ENCODE results near the gene MGMT. TPM values are rescaled to one million over a fixed set of nuclear protein-coding genes. Genes with fewer than 3 reads are reported as not detected.

Gene MGMT
- polyA plus RNA-seq, 4 donors, result 9.8 to 22.4 (median 17.9) TPM

DNA sequence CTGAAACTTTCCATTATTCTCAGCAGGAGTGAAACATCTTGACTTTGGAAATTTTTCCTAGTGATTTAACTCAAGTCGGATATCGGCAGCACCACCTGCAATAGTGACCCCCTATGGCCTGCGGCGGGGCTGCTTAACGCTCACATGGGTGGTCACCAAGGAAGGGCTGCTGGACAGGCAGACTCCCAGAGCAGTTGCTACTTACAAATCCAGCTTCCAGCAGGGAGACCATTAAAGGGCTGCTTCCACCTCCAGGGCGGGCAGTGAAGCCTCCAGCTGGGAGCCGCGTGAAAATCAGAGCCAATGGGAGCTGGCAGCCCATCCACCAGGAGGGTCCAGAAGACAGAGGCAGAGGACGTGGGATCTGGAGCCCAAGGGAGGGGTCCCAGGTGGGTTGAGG is 122.5 kb downstream of the MGMT start:
- DNase-seq (no peak), FAIRE-seq (no peak)

GRCh38 chr10:129593953-129594352 is 126.9 kb downstream of the MGMT start:
- Histone ChIP-seq H3K4me1 (ENCODE audit: control insufficient read depth in 3 of 3, insufficient read depth in 2 of 3, low read depth in 1 of 3, low read length in 2 of 3) (no peaks in the 10 kb centered on the region), H3K27ac (ENCODE audit: low read depth in 1 of 3, low read length in 2 of 3) (no peak overlapping the region), H3K27me3 (ENCODE audit: control insufficient read depth in 3 of 3, insufficient read depth in 3 of 3, low read length in 3 of 3) (no peaks in the 10 kb centered on the region), H3K36me3 (ENCODE audit: control insufficient read depth in 3 of 3, insufficient read depth in 2 of 3, low read depth in 1 of 3, low read length in 3 of 3) (peaks cover 0 to 28% (median 0%) of the 10 kb centered on the region in 3 donors), H3K4me3 (ENCODE audit: low read depth in 1 of 3, low read length in 3 of 3) (no peak overlapping the region), H3K9me3 (ENCODE audit: control insufficient read depth in 2 of 2, insufficient read depth in 1 of 2, low read depth in 1 of 2, low read length in 1 of 2) (peaks cover 0 to 51% of the 10 kb centered on the region in 2 donors)
- no peak for FAIRE-seq
- no peak for DNase-seq
- WGBS, 3 donors, result 89 to 91% (median 90%) methylated on average over 3 of the region's 3 CpGs

More for the DNA sequence above, 122.5 kb downstream of the MGMT start:
- H3K9me3 ChIP-seq (ENCODE audit: control insufficient read depth in 2 of 2, insufficient read depth in 1 of 2, low read depth in 1 of 2, low read length in 1 of 2), result peaks cover 0 to 62% of the 10 kb centered on the region in 2 donors
- H3K4me1 ChIP-seq (ENCODE audit: control insufficient read depth in 3 of 3, insufficient read depth in 2 of 3, low read depth in 1 of 3, low read length in 2 of 3), result no peaks in the 10 kb centered on the region
- no peak overlapping the region for H3K27ac ChIP-seq (ENCODE audit: low read depth in 1 of 3, low read length in 2 of 3)
- 97 to 98% (median 97%) methylated on average over 9 of the region's 9 CpGs for WGBS, 3 donors
- peaks cover 0 to 21% (median 0%) of the 10 kb centered on the region in 3 donors for H3K36me3 ChIP-seq (ENCODE audit: control insufficient read depth in 3 of 3, insufficient read depth in 2 of 3, low read depth in 1 of 3, low read length in 3 of 3)
- no peak overlapping the region for H3K4me3 ChIP-seq (ENCODE audit: low read depth in 1 of 3, low read length in 3 of 3)
- no peaks in the 10 kb centered on the region for H3K27me3 ChIP-seq (ENCODE audit: control insufficient read depth in 3 of 3, insufficient read depth in 3 of 3, low read length in 3 of 3)

DNA sequence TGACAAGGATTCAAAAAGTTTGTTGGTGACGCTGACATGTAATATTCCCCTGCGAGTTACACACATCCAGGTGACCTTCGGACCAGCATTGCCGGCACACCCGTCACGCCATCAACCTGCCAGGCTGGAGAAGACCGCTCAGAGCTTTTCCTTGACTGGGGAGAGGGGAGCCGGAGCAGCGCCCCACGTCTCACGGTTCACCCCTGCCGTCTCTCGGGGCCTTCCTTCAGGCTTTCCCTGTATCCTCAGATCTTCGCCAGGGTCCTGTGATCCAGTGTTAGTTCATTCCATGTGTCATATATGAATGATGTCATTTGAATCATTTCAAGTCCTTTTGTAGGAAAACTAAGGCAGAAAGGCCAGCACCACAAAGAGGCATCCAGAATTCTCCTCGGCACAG is 127.8 kb downstream of the MGMT start:
- H3K27ac ChIP-seq (ENCODE audit: low read depth in 1 of 3, low read length in 2 of 3), result no peak overlapping the region
- no peaks in the 10 kb centered on the region for H3K4me1 ChIP-seq (ENCODE audit: control insufficient read depth in 3 of 3, insufficient read depth in 2 of 3, low read depth in 1 of 3, low read length in 2 of 3)
- DNase-seq (no peak), FAIRE-seq (no peak)
- H3K4me3 ChIP-seq (ENCODE audit: low read depth in 1 of 3, low read length in 3 of 3), result no peak overlapping the region
- H3K9me3 ChIP-seq (ENCODE audit: control insufficient read depth in 2 of 2, insufficient read depth in 1 of 2, low read depth in 1 of 2, low read length in 1 of 2), result peaks cover 0 to 44% of the 10 kb centered on the region in 2 donors
- H3K27me3 ChIP-seq (ENCODE audit: control insufficient read depth in 3 of 3, insufficient read depth in 3 of 3, low read length in 3 of 3), result no peaks in the 10 kb centered on the region
- WGBS, 3 donors, result 87 to 97% (median 95%) methylated on average over 15 of the region's 15 CpGs
- H3K36me3 ChIP-seq (ENCODE audit: control insufficient read depth in 3 of 3, insufficient read depth in 2 of 3, low read depth in 1 of 3, low read length in 3 of 3), result peaks cover 0 to 21% (median 0%) of the 10 kb centered on the region in 3 donors

DNA sequence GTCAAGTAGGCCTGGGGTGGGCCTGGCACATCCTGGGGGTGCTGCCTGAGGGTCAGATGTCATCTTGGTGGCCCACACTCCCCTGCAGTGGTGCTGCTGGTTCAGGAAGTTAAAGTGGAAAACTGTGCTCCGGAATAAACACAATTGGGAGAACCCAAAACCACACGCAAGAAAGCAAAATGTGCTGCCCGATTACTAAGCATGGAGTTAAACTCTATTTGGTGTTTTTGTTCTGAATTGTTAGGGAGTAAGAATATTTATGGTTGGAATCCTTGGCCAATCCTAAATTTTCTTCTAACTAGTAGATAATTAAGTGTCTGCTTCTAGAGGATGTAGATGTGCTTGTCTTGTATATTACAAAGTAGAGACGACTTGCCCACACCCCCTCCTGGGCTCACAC is 131.4 kb downstream of the MGMT start:
- FAIRE-seq, result no peak
- H3K4me3 ChIP-seq (ENCODE audit: low read depth in 1 of 3, low read length in 3 of 3), result no peak overlapping the region
- no peak overlapping the region for H3K27ac ChIP-seq (ENCODE audit: low read depth in 1 of 3, low read length in 2 of 3)
- no peak for DNase-seq
- peaks cover 0 to 27% of the 10 kb centered on the region in 2 donors for H3K9me3 ChIP-seq (ENCODE audit: control insufficient read depth in 2 of 2, insufficient read depth in 1 of 2, low read depth in 1 of 2, low read length in 1 of 2)
- 94 to 95% (median 94%) methylated on average over 4 of the region's 4 CpGs for WGBS, 3 donors
- H3K36me3 ChIP-seq (ENCODE audit: control insufficient read depth in 3 of 3, insufficient read depth in 2 of 3, low read depth in 1 of 3, low read length in 3 of 3), result peaks cover 0 to 7% (median 0%) of the 10 kb centered on the region in 3 donors
- no peaks in the 10 kb centered on the region for H3K27me3 ChIP-seq (ENCODE audit: control insufficient read depth in 3 of 3, insufficient read depth in 3 of 3, low read length in 3 of 3)
- no peaks in the 10 kb centered on the region for H3K4me1 ChIP-seq (ENCODE audit: control insufficient read depth in 3 of 3, insufficient read depth in 2 of 3, low read depth in 1 of 3, low read length in 2 of 3)

GRCh38 chr10:129599160-129599559 is 132.1 kb downstream of the MGMT start:
- FAIRE-seq (no peak), DNase-seq (no peak)
- no peak overlapping the region for H3K27ac ChIP-seq (ENCODE audit: low read depth in 1 of 3, low read length in 2 of 3)
- no peak overlapping the region for H3K4me3 ChIP-seq (ENCODE audit: low read depth in 1 of 3, low read length in 3 of 3)
- H3K4me1 ChIP-seq (ENCODE audit: control insufficient read depth in 3 of 3, insufficient read depth in 2 of 3, low read depth in 1 of 3, low read length in 2 of 3), result no peaks in the 10 kb centered on the region
- 96 to 97% (median 96%) methylated on average over 5 of the region's 5 CpGs for WGBS, 3 donors
- peaks cover 0 to 21% of the 10 kb centered on the region in 2 donors for H3K9me3 ChIP-seq (ENCODE audit: control insufficient read depth in 2 of 2, insufficient read depth in 1 of 2, low read depth in 1 of 2, low read length in 1 of 2)
- H3K27me3 ChIP-seq (ENCODE audit: control insufficient read depth in 3 of 3, insufficient read depth in 3 of 3, low read length in 3 of 3), result no peaks in the 10 kb centered on the region
- peaks cover 0 to 7% (median 0%) of the 10 kb centered on the region in 3 donors for H3K36me3 ChIP-seq (ENCODE audit: control insufficient read depth in 3 of 3, insufficient read depth in 2 of 3, low read depth in 1 of 3, low read length in 3 of 3)

DNA sequence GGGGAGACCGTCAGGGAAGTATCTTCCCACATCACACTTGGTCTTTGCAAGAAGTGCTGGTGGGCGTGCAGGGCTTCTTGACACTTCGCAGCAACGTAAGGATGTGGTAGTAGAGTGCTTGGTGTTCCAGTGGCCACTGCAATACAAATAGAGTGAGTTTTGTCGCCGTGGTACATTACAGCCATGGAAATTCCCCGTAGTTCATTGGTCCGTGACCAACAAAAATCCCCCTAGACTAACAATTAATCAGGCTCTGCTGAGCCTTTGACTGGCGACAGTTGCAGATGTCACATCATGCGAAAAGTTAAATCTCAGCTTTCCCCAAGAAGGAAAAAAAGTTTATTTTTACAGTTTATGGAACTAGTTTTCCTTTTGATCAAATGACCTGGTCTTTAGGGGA is 134.7 kb downstream of the MGMT start:
- FAIRE-seq (no peak), DNase-seq (no peak)
- no peak overlapping the region for H3K4me3 ChIP-seq (ENCODE audit: low read depth in 1 of 3, low read length in 3 of 3)
- peaks cover 0 to 3% (median 3%) of the 10 kb centered on the region in 3 donors for H3K36me3 ChIP-seq (ENCODE audit: control insufficient read depth in 3 of 3, insufficient read depth in 2 of 3, low read depth in 1 of 3, low read length in 3 of 3)
- H3K9me3 ChIP-seq (ENCODE audit: control insufficient read depth in 2 of 2, insufficient read depth in 1 of 2, low read depth in 1 of 2, low read length in 1 of 2), result peaks cover 0 to 3% of the 10 kb centered on the region in 2 donors
- 86 to 90% (median 89%) methylated on average over 10 of the region's 10 CpGs for WGBS, 3 donors
- no peak overlapping the region for H3K27ac ChIP-seq (ENCODE audit: low read depth in 1 of 3, low read length in 2 of 3)
- no peaks in the 10 kb centered on the region for H3K4me1 ChIP-seq (ENCODE audit: control insufficient read depth in 3 of 3, insufficient read depth in 2 of 3, low read depth in 1 of 3, low read length in 2 of 3)
- H3K27me3 ChIP-seq (ENCODE audit: control insufficient read depth in 3 of 3, insufficient read depth in 3 of 3, low read length in 3 of 3), result no peaks in the 10 kb centered on the region

GRCh38 chr10:129602938-129603535 is 136.0 kb downstream of the MGMT start:
- Histone ChIP-seq H3K27ac (ENCODE audit: low read depth in 1 of 3, low read length in 2 of 3) (no peak overlapping the region), H3K36me3 (ENCODE audit: control insufficient read depth in 3 of 3, insufficient read depth in 2 of 3, low read depth in 1 of 3, low read length in 3 of 3) (peaks cover 0 to 3% (median 3%) of the 10 kb centered on the region in 3 donors), H3K4me1 (ENCODE audit: control insufficient read depth in 3 of 3, insufficient read depth in 2 of 3, low read depth in 1 of 3, low read length in 2 of 3) (no peaks in the 10 kb centered on the region), H3K27me3 (ENCODE audit: control insufficient read depth in 3 of 3, insufficient read depth in 3 of 3, low read length in 3 of 3) (no peaks in the 10 kb centered on the region), H3K9me3 (ENCODE audit: control insufficient read depth in 2 of 2, insufficient read depth in 1 of 2, low read depth in 1 of 2, low read length in 1 of 2) (no peaks in the 10 kb centered on the region), H3K4me3 (ENCODE audit: low read depth in 1 of 3, low read length in 3 of 3) (no peak overlapping the region)
- WGBS, 3 donors, result 81 to 83% (median 83%) methylated on average over 6 of the region's 6 CpGs
- no peak for FAIRE-seq
- DNase-seq, result no peak

GRCh38 chr10:129604333-129605032 is 137.4 kb downstream of the MGMT start:
- Histone ChIP-seq H3K4me3 (ENCODE audit: low read depth in 1 of 3, low read length in 3 of 3) (no peak overlapping the region), H3K27ac (ENCODE audit: low read depth in 1 of 3, low read length in 2 of 3) (no peak overlapping the region), H3K36me3 (ENCODE audit: control insufficient read depth in 3 of 3, insufficient read depth in 2 of 3, low read depth in 1 of 3, low read length in 3 of 3) (peaks cover 0 to 4% (median 3%) of the 10 kb centered on the region in 3 donors), H3K9me3 (ENCODE audit: control insufficient read depth in 2 of 2, insufficient read depth in 1 of 2, low read depth in 1 of 2, low read length in 1 of 2) (no peaks in the 10 kb centered on the region), H3K4me1 (ENCODE audit: control insufficient read depth in 3 of 3, insufficient read depth in 2 of 3, low read depth in 1 of 3, low read length in 2 of 3) (no peaks in the 10 kb centered on the region), H3K27me3 (ENCODE audit: control insufficient read depth in 3 of 3, insufficient read depth in 3 of 3, low read length in 3 of 3) (no peaks in the 10 kb centered on the region)
- 71 to 86% (median 75%) methylated on average over 7 to 10 of the region's 10 CpGs for WGBS, 3 donors
- FAIRE-seq (no peak), DNase-seq (no peak)
